HEK293T (cell line): ENCODE results near the gene MAB21L2.

ENCODE experiments used
- CTCF ChIA-PET: fragments of 350-600 bp; formaldehyde crosslinking; extraction: SDS; loops from one replicate; lab custom pipeline; 2021; ENCODE audit warnings: antibody characterized with exemption, inconsistent platforms; lab: Yijun Ruan, JAX
- POLR2A ChIA-PET: fragments of 350-600 bp; formaldehyde crosslinking; extraction: SDS; loops from one replicate; lab custom pipeline; 2020; ENCODE audit warnings: antibody characterized with exemption, inconsistent platforms; lab: Yijun Ruan, JAX
- DNase-seq: peaks from one replicate; pipeline ENCODE4 v3.0.0; 2012; ENCODE audit warnings: mixed read lengths; ENCODE audit errors: extremely low spot score
- ARNT ChIP-seq: fragments of 450-650 bp; IDR thresholded peaks from 2 replicates; pipeline ENCODE4 v1.6.1; 2017; ENCODE audit warnings: mild to moderate bottlenecking
- BHLHE40 ChIP-seq: fragments of 450-650 bp; IDR thresholded peaks from 2 replicates; pipeline ENCODE4 v1.6.1; 2016; ENCODE audit warnings: mild to moderate bottlenecking, moderate library complexity, borderline replicate concordance
- CTBP1 ChIP-seq: fragments of 450-650 bp; IDR thresholded peaks from 2 replicates; pipeline ENCODE4 v1.6.1; 2016; ENCODE audit warnings: borderline replicate concordance
- ELF4 ChIP-seq: fragments of 450-650 bp; IDR thresholded peaks from 2 replicates; pipeline ENCODE4 v1.6.1; 2017; ENCODE audit warnings: antibody characterized with exemption
- FOXA1 ChIP-seq: fragments of 450-650 bp; IDR thresholded peaks from 2 replicates; pipeline ENCODE4 v1.6.1; 2016; ENCODE audit warnings: mild to moderate bottlenecking
- FOXK2 ChIP-seq: fragments of 450-650 bp; IDR thresholded peaks from 2 replicates; pipeline ENCODE4 v1.6.1; 2016; ENCODE audit warnings: mild to moderate bottlenecking
- FOXM1 ChIP-seq: fragments of 450-650 bp; IDR thresholded peaks from 2 replicates; pipeline ENCODE4 v1.6.1; 2017; ENCODE audit warnings: mild to moderate bottlenecking, borderline replicate concordance
- HDGF ChIP-seq: fragments of 450-650 bp; IDR thresholded peaks from 2 replicates; pipeline ENCODE4 v1.6.1; 2017; ENCODE audit warnings: antibody characterized with exemption, borderline replicate concordance
- L3MBTL2 ChIP-seq: fragments of 450-650 bp; conservative IDR thresholded peaks from 2 replicates; pipeline ENCODE4 v1.6.1; 2016; ENCODE audit warnings: mild to moderate bottlenecking
- LEF1 ChIP-seq: fragments of 450-650 bp; IDR thresholded peaks from 2 replicates; pipeline ENCODE4 v1.6.1; 2017; ENCODE audit warnings: mild to moderate bottlenecking, borderline replicate concordance
- NFRKB ChIP-seq: fragments of 450-650 bp; IDR thresholded peaks from 2 replicates; pipeline ENCODE4 v1.6.1; 2016; ENCODE audit warnings: mild to moderate bottlenecking, moderate library complexity
- SP1 ChIP-seq: fragments of 450-650 bp; IDR thresholded peaks from 2 replicates; pipeline ENCODE4 v1.6.1; 2017
- SUZ12 ChIP-seq: fragments of 450-650 bp; IDR thresholded peaks from 2 replicates; pipeline ENCODE4 v1.6.1; 2016; ENCODE audit warnings: mild to moderate bottlenecking
- TARDBP ChIP-seq: fragments of 450-650 bp; IDR thresholded peaks from 2 replicates; pipeline ENCODE4 v1.6.1; 2016
- ZNF384 ChIP-seq: fragments of 450-650 bp; IDR thresholded peaks from 2 replicates; pipeline ENCODE4 v1.6.1; 2016
- TF ChIP-seq, protein P1 (sequence below): fragments of 450-650 bp; IDR thresholded peaks from 2 replicates; pipeline ENCODE4 v1.6.1; 2016

MAB21L2 gene

GRCh38 chr4:150582873-150583286 is 929 bp downstream of the MAB21L2 start:
- ChIA-PET POLR2A (no interaction called here), CTCF (no interaction called here)
- TF ChIP-seq FOXK2 = no peak
- no peak for TF ChIP-seq CTBP1
- TF ChIP-seq LEF1 = no peak
- no peak for TF ChIP-seq L3MBTL2
- no peak for TF ChIP-seq FOXM1
- DNase-seq = no peak

DNA sequence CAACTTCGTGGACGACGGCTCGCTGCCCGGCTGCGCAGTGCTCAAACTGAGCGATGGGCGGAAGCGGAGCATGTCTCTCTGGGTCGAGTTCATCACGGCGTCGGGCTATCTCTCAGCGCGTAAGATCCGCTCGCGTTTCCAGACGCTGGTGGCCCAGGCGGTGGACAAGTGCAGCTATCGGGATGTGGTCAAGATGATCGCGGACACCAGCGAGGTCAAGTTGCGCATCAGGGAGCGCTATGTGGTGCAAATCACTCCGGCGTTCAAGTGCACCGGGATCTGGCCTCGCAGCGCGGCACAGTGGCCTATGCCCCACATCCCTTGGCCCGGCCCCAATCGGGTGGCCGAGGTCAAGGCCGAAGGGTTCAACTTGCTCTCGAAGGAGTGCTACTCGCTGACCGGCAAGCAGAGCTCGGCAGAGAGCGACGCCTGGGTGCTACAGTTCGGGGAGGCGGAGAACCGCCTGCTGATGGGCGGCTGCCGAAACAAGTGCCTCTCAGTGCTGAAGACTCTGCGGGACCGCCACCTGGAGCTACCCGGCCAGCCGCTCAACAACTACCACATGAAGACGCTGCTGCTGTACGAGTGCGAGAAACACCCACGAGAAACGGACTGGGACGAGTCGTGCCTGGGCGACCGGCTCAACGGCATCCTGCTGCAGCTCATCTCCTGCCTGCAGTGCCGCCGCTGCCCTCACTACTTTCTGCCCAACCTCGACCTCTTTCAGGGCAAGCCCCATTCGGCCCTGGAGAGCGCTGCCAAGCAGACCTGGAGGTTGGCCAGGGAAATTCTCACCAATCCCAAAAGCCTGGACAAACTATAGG is 1.5 kb downstream of the MAB21L2 start:
- TF ChIP-seq SUZ12 (no peak), ELF4 (no peak), ARNT (no peak), ZNF384 (no peak), CTBP1 (no peak), BHLHE40 (no peak), SP1 (no peak), FOXM1 (no peak), LEF1 (no peak), FOXK2 (no peak), NFRKB (no peak), HDGF (no peak)
- TF ChIP-seq, protein P1, sequence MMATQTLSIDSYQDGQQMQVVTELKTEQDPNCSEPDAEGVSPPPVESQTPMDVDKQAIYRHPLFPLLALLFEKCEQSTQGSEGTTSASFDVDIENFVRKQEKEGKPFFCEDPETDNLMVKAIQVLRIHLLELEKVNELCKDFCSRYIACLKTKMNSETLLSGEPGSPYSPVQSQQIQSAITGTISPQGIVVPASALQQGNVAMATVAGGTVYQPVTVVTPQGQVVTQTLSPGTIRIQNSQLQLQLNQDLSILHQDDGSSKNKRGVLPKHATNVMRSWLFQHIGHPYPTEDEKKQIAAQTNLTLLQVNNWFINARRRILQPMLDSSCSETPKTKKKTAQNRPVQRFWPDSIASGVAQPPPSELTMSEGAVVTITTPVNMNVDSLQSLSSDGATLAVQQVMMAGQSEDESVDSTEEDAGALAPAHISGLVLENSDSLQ = no peak
- no peak for DNase-seq
- ChIA-PET CTCF (no interaction called here), POLR2A (no interaction called here)

- no peak for TF ChIP-seq BHLHE40
- TF ChIP-seq CTBP1 = no peak
- TF ChIP-seq NFRKB = no peak
- no peak for TF ChIP-seq SP1
- no peak for TF ChIP-seq ZNF384
- TF ChIP-seq FOXA1 = no peak
- no peak for TF ChIP-seq ARNT
- no peak for TF ChIP-seq L3MBTL2
- TF ChIP-seq HDGF = no peak
- TF ChIP-seq SUZ12 = no peak
- no peak for TF ChIP-seq FOXK2
- TF ChIP-seq LEF1 = no peak
- TF ChIP-seq FOXM1 = no peak
- TF ChIP-seq, protein P1 = no peak
- TF ChIP-seq TARDBP = no peak
- no peak for TF ChIP-seq ELF4
- DNase-seq = no peak
- ChIA-PET POLR2A (no interaction called here), CTCF (no interaction called here)
These were observed 2.4 kb downstream of the MAB21L2 start for GRCh38 chr4:150584111-150584915.

- no peak for TF ChIP-seq FOXM1
- TF ChIP-seq L3MBTL2 = no peak
- TF ChIP-seq NFRKB = no peak
- no peak for TF ChIP-seq TARDBP
- no peak for TF ChIP-seq SP1
- no peak for TF ChIP-seq ZNF384
- TF ChIP-seq, protein P1 = no peak
- POLR2A ChIA-PET = no interaction called here
- no peak for DNase-seq
- CTCF ChIA-PET = no interaction called here
These were observed 3.7 kb downstream of the MAB21L2 start for GRCh38 chr4:150585611-150586010.

DNA sequence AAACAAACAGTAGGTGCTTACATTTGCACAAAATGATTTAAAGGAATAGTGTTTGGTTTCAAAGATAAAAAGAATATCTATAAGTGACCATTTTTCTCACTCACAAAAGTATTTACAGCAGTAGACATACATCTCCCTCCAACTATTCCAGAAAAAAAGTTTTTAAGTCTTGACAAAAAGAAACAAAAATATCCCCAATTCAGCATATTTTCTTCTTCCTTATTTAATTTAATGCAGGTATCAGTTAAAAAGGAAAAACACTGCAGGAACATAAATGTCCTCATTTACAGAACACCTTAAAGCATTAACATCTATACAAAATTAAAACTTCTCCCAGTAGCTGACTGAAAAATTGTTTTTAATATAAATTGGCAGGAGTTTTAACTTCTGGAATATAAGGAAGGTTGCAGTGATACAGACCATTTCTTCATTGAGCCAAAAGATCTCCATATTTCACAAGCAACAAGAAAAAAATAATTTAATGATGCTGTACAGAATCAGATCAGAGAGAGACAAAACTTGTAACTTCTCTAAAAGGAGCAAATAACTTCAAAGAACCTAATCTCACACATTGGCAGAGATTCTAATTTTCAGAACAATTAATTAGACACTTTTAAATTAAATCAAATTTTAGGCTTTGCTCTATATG is 4.3 kb downstream of the MAB21L2 start:
- no peak for TF ChIP-seq BHLHE40
- no peak for TF ChIP-seq CTBP1
- no peak for TF ChIP-seq ELF4
- TF ChIP-seq SUZ12 = no peak
- CTCF ChIA-PET = no interaction called here
- POLR2A ChIA-PET = no interaction called here
- DNase-seq = no peak

DNA sequence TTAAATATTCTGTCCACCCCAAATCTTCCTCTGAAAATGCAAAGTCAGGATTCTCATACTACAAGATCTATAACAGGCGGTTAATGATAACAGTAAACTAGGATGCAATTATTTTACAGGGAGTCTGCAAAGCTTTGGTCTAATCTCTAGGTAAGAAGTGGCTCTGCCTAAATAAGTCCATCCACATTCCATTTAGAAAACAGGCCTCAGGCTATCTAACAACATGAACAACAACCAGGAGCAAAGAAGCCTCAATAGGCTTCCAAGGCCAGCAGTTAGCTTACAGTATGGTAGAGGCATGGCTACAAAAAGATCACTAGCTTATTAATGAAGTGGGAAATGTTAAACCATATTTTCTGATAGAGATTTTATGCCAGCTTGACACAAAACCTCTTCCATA is 6.4 kb downstream of the MAB21L2 start:
- ChIA-PET POLR2A (no interaction called here), CTCF (interaction anchor here (0.6 to 1.0 kb wide), 3 partner anchors 12 to 487 kb away, joined by 3 to 4 read pairs (median 3); no protein-coding TSS in a partner anchor)
- TF ChIP-seq LEF1 (no peak), NFRKB (no peak), ARNT (no peak), FOXK2 (no peak), TARDBP (no peak), HDGF (no peak), FOXA1 (no peak), SP1 (no peak), BHLHE40 (no peak), ELF4 (no peak), FOXM1 (no peak)
- TF ChIP-seq, protein P1 = no peak
- no peak for DNase-seq
